Measurements from ENCODE around the gene ACBD6. TPM values are rescaled to one million over a fixed set of nuclear protein-coding genes. Genes with fewer than 3 reads are reported as not detected.

The ACBD6 gene
- total and polyA plus RNA-seq, 8 donors = 15.0 to 25.1 (median 18.6) TPM

DNA sequence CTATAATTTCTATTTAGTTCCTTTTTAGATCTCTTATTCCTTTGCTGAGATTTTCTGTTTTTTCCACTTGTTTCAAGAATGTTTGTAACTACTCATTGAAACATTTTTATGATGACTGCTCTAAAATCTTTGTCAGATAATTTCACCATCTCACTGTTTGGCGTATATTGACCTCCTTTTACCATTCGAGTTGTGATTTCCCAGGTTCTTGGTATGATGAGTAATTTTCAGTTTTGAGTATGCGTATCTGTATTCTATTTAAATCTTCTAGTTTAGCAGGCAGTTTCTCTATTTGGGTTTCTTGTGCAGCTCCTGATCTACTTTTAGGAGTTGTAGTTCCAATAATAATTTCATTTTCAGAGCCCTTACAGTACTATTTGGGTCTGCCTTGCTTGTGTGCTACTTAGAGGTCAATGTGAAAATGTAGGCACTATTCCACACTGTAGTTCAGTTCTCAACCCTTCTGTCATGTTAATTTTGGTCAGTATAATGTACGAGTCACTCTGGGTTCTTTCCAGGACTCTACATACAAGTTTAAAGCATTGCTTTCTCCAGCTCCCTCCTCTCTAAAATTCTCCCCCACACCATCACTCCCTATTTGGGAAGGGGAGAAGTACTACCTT, 115.5 kb downstream of the ACBD6 start:
- Histone ChIP-seq H3K4me3 (no peak overlapping the region), H3K9me3 (no peaks in the 10 kb centered on the region), H3K4me1 (no peaks in the 10 kb centered on the region), H3K27ac (no peak overlapping the region), H3K36me3 (no peaks in the 10 kb centered on the region), H3K27me3 (no peaks in the 10 kb centered on the region)
- FAIRE-seq (no peak), ATAC-seq (no peak), DNase-seq (no peak)
- 96 to 97% methylated on average over 4 of the region's 4 CpGs for WGBS, 2 donors
- intact Hi-C loops (cut with DNase I) = no loop called here
- no peak for TF ChIP-seq CTCF (IDR thresholded peaks at IDR 0.05)

- ATAC-seq = no peak
- Histone ChIP-seq H3K9me3 (no peaks in the 10 kb centered on the region), H3K4me1 (peaks cover 0 to 7% (median 0%) of the 10 kb centered on the region in 3 donors), H3K36me3 (no peaks in the 10 kb centered on the region), H3K27me3 (no peaks in the 10 kb centered on the region), H3K27ac (no peak overlapping the region), H3K4me3 (no peak overlapping the region)
- intact Hi-C loops (cut with DNase I) = no loop called here
- DNase-seq = no peak
- no peak for TF ChIP-seq CTCF (IDR thresholded peaks at IDR 0.05)
- no peak for FAIRE-seq
These were observed 117.2 kb downstream of the ACBD6 start for GRCh38 chr1:180385144-180385543.

DNA sequence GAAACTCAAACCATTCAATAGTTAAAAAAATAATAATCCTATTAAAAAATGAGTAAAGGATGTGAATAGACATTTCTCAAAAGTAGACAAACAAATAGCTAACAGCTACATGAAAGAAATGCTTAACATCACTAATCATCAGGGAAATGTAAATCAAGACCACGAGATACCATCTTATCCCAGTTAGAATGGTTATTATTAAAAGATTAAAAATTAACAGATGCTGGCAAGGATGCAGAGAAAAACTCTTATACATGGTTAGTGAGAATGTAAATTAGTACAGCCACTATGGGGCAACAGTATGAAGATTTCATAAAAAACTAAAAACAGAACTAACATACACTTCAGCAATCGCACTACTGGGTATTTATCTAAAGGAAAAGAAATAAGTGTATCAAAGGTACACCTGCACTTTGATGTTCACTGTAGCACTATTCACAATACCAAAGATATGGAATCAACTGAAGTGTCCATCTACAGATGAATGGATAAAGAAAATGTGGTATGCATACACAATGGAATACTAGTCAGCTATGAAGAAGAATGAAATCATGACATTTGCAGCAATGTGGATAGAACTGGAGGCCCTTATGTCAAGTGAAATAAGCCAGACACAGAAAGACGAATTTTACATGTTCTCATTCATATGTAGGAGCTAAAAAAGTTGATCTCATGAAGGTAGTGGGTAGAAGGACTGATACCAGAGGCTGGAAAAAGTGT, 117.9 kb downstream of the ACBD6 start:
- Histone ChIP-seq H3K9me3 (no peaks in the 10 kb centered on the region), H3K4me3 (no peak overlapping the region), H3K36me3 (no peaks in the 10 kb centered on the region), H3K27ac (no peak overlapping the region), H3K27me3 (no peaks in the 10 kb centered on the region), H3K4me1 (peaks cover 0 to 7% (median 0%) of the 10 kb centered on the region in 3 donors)
- 76 to 84% methylated on average over 3 of the region's 3 CpGs for WGBS, 2 donors
- no peak for TF ChIP-seq CTCF (IDR thresholded peaks at IDR 0.05)
- intact Hi-C loops (cut with DNase I) = no loop called here
- ATAC-seq = no peak
- no peak for FAIRE-seq
- DNase-seq = no peak

- Histone ChIP-seq H3K4me3 (no peak overlapping the region), H3K36me3 (no peaks in the 10 kb centered on the region), H3K4me1 (peaks cover 0 to 7% (median 0%) of the 10 kb centered on the region in 3 donors), H3K9me3 (no peaks in the 10 kb centered on the region), H3K27me3 (no peaks in the 10 kb centered on the region), H3K27ac (no peak overlapping the region)
- ATAC-seq (no peak), FAIRE-seq (no peak), DNase-seq (no peak)
- no peak for TF ChIP-seq CTCF (IDR thresholded peaks at IDR 0.05)
- 94 to 96% methylated on average over 5 of the region's 5 CpGs for WGBS, 2 donors
- intact Hi-C loops (cut with DNase I) = no loop called here
These were observed 119.9 kb downstream of the ACBD6 start for GRCh38 chr1:180382326-180383115.

Data from pancreas (tissue), 10 donors.